Endodermal cell (in vitro differentiated cells): ENCODE data around the gene AMBN. TPM values are rescaled to one million over a fixed set of nuclear protein-coding genes. Genes with fewer than 3 reads are reported as not detected.
A peak's percentile ranks its signal among the peaks of the same experiment; 100 is the strongest.

ENCODE experiments used
- DNase-seq: peaks from one replicate; pipeline ENCODE4 v3.0.0-alpha.2; 2017
- H3K27ac ChIP-seq: 2 replicates; pipeline ENCODE4 v1.5.1; 2013; ENCODE audit warnings: mild to moderate bottlenecking, low read depth, low read length, moderate library complexity
- H3K27me3 ChIP-seq: 2 replicates; pipeline ENCODE4 v1.6.1; 2013; ENCODE audit warnings: mild to moderate bottlenecking, low read length, moderate library complexity; ENCODE audit not compliant: insufficient read depth, control insufficient read depth, poor library complexity, severe bottlenecking
- H3K36me3 ChIP-seq: 2 replicates; pipeline ENCODE4 v1.7.0; 2013; ENCODE audit warnings: mild to moderate bottlenecking, low read length, moderate library complexity; ENCODE audit not compliant: control insufficient read depth, insufficient read depth
- H3K4me1 ChIP-seq: one replicate; pipeline ENCODE4 v1.7.0; 2013; ENCODE audit warnings: low read length; ENCODE audit not compliant: control insufficient read depth, insufficient read depth
- H3K4me3 ChIP-seq: 2 replicates; pipeline ENCODE4 v1.5.1; 2013; ENCODE audit warnings: mild to moderate bottlenecking, low read length, moderate library complexity
- H3K9ac ChIP-seq: 2 replicates; pipeline ENCODE4 v1.6.1; 2013; ENCODE audit warnings: mild to moderate bottlenecking, low read length, moderate library complexity; ENCODE audit not compliant: poor library complexity, severe bottlenecking; ENCODE audit errors: extremely low read depth
- H3K9me3 ChIP-seq: 2 replicates; pipeline ENCODE4 v1.6.1; 2013; ENCODE audit warnings: mild to moderate bottlenecking, low read length, moderate library complexity; ENCODE audit not compliant: control insufficient read depth
- H3K27ac Mint-ChIP-seq: 2 replicates; pipeline ENCODE4 v1.8.0; 2020; ENCODE audit warnings: mixed read lengths
- H3K27me3 Mint-ChIP-seq: 2 replicates; pipeline ENCODE4 v1.8.0; 2021; ENCODE audit warnings: mild to moderate bottlenecking, mixed read lengths; ENCODE audit not compliant: insufficient read depth
- H3K36me3 Mint-ChIP-seq: 2 replicates; pipeline ENCODE4 v1.8.0; 2020; ENCODE audit warnings: low read depth, mixed read lengths
- H3K4me1 Mint-ChIP-seq: 2 replicates; pipeline ENCODE4 v1.8.0; 2020; ENCODE audit warnings: mixed read lengths
- H3K4me3 Mint-ChIP-seq: 2 replicates; pipeline ENCODE4 v1.8.0; 2020; ENCODE audit warnings: mild to moderate bottlenecking, moderate library complexity, mixed read lengths
- H3K9me3 Mint-ChIP-seq: 2 replicates; pipeline ENCODE4 v1.8.0; 2020; ENCODE audit warnings: mild to moderate bottlenecking, mixed read lengths
- CTCF ChIP-seq: fragments of 200-600 bp; sonication (generic); conservative IDR thresholded peaks from 2 replicates; pipeline ENCODE4 v1.5.0; 2021; ENCODE audit warnings: antibody characterized with exemption, mild to moderate bottlenecking
- WGBS, 2 experiments: methylation state at CpG; one replicate each; pipeline versions ENCODE4 v1.1.5 to v1.1.7; 2013; ENCODE audit warnings: missing lambda C conversion rate in 2 of 2, mixed read lengths in 1 of 2; ENCODE audit not compliant: insufficient coverage in 1 of 2, insufficient read length in 1 of 2; 5-methylcytosine and 5-hydroxymethylcytosine counted together
- long read RNA-seq, 4 experiments: library from polyadenylated mRNA in 2 of 4; library from RNA in 1 of 4; library from capped mRNA in 1 of 4; stranded (forward) in 3 of 4; unstranded in 1 of 4; transcript quantifications; one replicate each; pipeline ENCODE4 v2.0.0, GENCODE V29; 2020 to 2021; ENCODE audit warnings: inconsistent platforms in 1 of 4
- polyA plus RNA-seq, 2 experiments: library from polyadenylated mRNA; stranded (reverse); fragments of 50-300 nt; gene quantifications; one replicate each; pipeline ENCODE4 v1.2.3, GENCODE V29; 2013
- total RNA-seq, 2 donors: library from RNA; stranded (reverse); fragmentation: NEBNext Ultra II Directional in 1 of 2; extraction: Animal tissue kit (Norgen Biotek cat#: 25700) in 1 of 2; gene quantifications; 2 replicates in 1 of 2; 3 replicates in 1 of 2; pipeline ENCODE4 v1.2.1, GENCODE V29; 2021

AMBN gene
- total RNA-seq: not detected
- polyA plus RNA-seq (2013, experiment 1 of 2): 0.18 TPM
- polyA plus RNA-seq (2013, experiment 2 of 2): 0.33 TPM
- long read RNA-seq, experiment 1: 0 reads
- long read RNA-seq, experiment 2: 0 reads
- long read RNA-seq, experiment 3: 0 reads
- long read RNA-seq, experiment 4: 0 reads

- Mint-ChIP-seq H3K9me3 (no peaks in the 10 kb centered on the region), H3K4me1 (peaks cover 7% of the 10 kb centered on the region), H3K4me3 (no peak within 1 kb of the TSS), H3K36me3 (no peaks in the 10 kb centered on the region), H3K27ac (no peak within 1 kb of the TSS), H3K27me3 (no peaks in the 10 kb centered on the region)
- DNase-seq: no peak
- Histone ChIP-seq H3K27ac (no peak within 1 kb of the TSS), H3K4me1 (peaks cover 3% of the 10 kb centered on the region), H3K36me3 (no peaks in the 10 kb centered on the region), H3K27me3 (no peaks in the 10 kb centered on the region), H3K9me3 (no peaks in the 10 kb centered on the region), H3K9ac (no peak within 1 kb of the TSS), H3K4me3 (no peak within 1 kb of the TSS)
- no peak for TF ChIP-seq CTCF
- 91 to 100% methylated on average over 4 to 5 of the region's 5 CpGs for WGBS, 2 experiments
These were observed at the start of gene AMBN for GRCh38 chr4:70591955-70592582. Gene AMBN, plus strand, starts transcription at chr4:70592256. Its CDS starts 103 bp downstream, at chr4:70592359.

GRCh38 chr4:70544279-70544868 lies 47.7 kb upstream of the AMBN start:
- TF ChIP-seq CTCF: peak; percentile 81
- no peaks in the 10 kb centered on the region for H3K36me3 ChIP-seq
- no peaks in the 10 kb centered on the region for H3K4me1 ChIP-seq
- H3K27me3 ChIP-seq: no peaks in the 10 kb centered on the region
- H3K27ac ChIP-seq: no peak overlapping the region
- Mint-ChIP-seq H3K27me3 (peaks cover 4% of the 10 kb centered on the region), H3K36me3 (no peaks in the 10 kb centered on the region), H3K4me1 (no peaks in the 10 kb centered on the region), H3K9me3 (no peaks in the 10 kb centered on the region), H3K4me3 (no peak overlapping the region), H3K27ac (no peak overlapping the region)
- no peaks in the 10 kb centered on the region for H3K9me3 ChIP-seq
- H3K9ac ChIP-seq: no peak overlapping the region
- no peak overlapping the region for H3K4me3 ChIP-seq
- peak; percentile 50 for DNase-seq

DNA sequence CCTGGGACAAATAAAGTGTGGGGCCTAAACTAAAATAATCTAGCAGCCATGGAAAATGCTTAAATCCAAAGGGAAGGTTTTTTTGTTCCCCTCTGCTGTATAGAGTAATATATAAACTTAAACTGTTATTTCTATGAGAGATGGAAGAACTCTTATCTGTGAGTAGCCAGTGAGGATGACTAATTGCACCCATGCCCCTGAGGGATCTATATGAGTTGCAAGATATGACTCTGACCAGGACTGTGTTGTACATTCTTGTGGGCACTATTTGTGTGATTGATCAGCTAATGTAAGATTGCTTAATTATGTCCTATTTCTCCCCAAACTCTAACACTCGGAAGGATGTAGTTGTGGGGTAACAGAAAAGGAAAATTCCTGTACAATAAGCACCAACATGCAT lies 35.2 kb upstream of the AMBN start:
- no peak for TF ChIP-seq CTCF
- DNase-seq: no peak
- peaks cover 2% of the 10 kb centered on the region for H3K27me3 Mint-ChIP-seq
- Histone ChIP-seq H3K27ac (no peak overlapping the region), H3K27me3 (no peaks in the 10 kb centered on the region), H3K9me3 (no peaks in the 10 kb centered on the region), H3K36me3 (no peaks in the 10 kb centered on the region), H3K4me3 (no peak overlapping the region), H3K4me1 (no peaks in the 10 kb centered on the region), H3K9ac (no peak overlapping the region)
- peaks cover 32% of the 10 kb centered on the region for H3K4me1 Mint-ChIP-seq
- peaks cover 8% of the 10 kb centered on the region for H3K9me3 Mint-ChIP-seq
- H3K36me3 Mint-ChIP-seq: no peaks in the 10 kb centered on the region
- H3K27ac Mint-ChIP-seq: no peak overlapping the region
- WGBS, 2 experiments: no CpG with 5 or more reads among the region's 1 CpG
- no peak overlapping the region for H3K4me3 Mint-ChIP-seq
